GM19467 (cell line): ENCODE measurements around the gene CDH6.

Experiments used
- ATAC-seq: cut with Tn5 transposase; IDR thresholded peaks from one replicate; pipeline ENCODE4 v1.9.1; 2021; ENCODE audit warnings: mild to moderate bottlenecking, moderate library complexity; ENCODE audit not compliant: unreplicated experiment

The CDH6 gene

GRCh38 chr5:31365776-31366175, 172.3 kb downstream of the CDH6 start:
- no peak for ATAC-seq

DNA sequence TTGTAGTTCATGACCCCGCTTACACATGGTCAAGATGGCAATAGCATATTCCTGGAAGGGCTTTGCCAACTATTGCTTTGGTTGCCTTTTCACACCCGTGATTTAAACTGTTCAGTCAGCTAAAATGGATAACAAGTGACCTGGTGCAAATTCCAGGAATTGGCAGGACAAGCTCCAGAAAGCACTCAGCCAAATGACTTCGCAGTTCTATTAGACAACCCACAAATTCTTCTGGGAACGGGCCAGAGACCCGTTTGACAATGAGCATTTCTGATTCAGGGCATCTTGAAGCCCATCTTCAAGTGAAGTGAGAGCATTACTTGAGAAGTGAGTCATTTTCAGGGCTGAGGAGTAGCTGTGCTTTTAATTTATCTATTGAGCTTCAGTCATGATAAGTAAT, 173.5 kb downstream of the CDH6 start:
- no peak for ATAC-seq

- no peak for ATAC-seq
Measured at GRCh38 chr5:31372124-31372523, 178.6 kb downstream of the CDH6 start.

GRCh38 chr5:31375999-31376720, 182.7 kb downstream of the CDH6 start:
- ATAC-seq: no peak

- ATAC-seq: no peak
Measured at GRCh38 chr5:31377274-31377946, 183.9 kb downstream of the CDH6 start.

DNA sequence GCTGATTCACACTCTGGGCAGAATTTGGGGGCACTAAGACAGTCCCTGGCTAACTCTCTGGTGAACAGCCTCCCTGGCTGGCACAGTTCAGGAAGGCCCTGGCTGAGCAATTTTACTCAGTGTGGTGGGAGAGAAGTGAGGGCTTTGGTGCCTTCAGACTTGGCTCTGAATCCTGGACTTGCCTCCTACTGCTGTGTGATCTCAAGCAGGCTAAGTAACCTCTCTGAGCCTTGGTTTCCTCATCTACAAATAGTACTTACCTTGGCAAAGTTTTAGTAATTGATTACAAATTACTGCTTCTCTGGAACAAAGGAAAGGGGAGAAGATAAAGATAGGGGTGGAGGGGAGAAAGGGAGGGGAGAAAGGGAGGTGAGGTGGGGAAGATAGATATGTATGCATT, 184.7 kb downstream of the CDH6 start:
- no peak for ATAC-seq
